ENCODE measurements around the gene C1QTNF8.

The C1QTNF8 gene

DNA sequence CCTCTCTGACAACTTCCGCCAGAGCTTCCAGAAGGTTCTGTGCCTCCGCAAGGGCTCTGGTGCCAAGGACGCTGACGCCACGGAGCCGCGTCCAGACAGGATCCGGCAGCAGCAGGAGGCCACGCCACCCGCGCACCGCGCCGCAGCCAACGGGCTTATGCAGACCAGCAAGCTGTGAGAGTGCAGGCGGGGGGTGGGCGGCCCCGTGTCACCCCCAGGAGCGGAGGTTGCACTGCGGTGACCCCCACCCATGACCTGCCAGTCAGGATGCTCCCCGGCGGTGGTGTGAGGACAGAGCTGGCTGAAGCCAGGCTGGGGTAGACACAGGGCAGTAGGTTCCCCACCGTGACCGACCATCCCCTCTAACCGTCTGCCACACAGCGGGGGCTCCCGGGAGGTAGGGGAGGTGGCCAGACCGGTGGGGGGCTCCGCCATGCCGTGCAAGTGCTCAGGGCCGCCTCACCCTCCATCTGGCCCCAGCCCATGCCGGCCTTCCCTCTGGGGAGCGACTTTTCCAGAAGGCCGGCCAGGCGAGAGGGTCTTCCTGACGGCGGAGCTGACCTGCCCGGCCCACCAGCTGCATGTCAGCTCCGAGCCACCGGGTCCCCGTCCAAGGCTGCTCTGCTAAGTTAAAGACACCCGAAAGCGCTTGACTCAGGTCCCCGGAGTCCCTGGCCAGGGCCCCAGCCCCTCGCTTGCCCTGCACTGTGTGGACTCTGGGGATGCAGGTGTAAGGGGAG lies 16.1 kb downstream of the C1QTNF8 start:
- DNase-seq: no peak

GRCh38 chr16:1079341-1079740 lies 16.7 kb downstream of the C1QTNF8 start:
- DNase-seq: no peak

DNA sequence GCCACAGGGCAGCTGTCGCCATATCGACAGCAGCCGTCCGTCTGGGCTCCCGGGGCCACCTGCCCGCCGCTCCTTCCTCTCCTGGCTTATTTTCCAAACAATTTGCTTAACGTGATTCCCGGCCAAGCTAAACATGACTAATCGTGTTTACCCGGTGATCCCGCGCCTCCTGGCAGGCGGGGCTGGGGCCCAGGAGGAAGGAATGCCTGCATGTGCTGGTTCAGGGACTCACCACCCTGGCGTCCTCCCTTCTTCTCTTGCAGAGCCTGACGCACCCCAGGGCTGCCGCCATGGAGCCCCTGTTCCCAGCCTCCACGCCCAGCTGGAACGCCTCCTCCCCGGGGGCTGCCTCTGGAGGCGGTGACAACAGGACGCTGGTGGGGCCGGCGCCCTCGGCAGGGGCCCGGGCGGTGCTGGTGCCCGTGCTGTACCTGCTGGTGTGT lies 17.4 kb downstream of the C1QTNF8 start:
- DNase-seq: no peak

- no peak for DNase-seq
Observed at GRCh38 chr16:1077877-1078578, 18.0 kb downstream of the C1QTNF8 start.

GRCh38 chr16:1076801-1077576 lies 19.1 kb downstream of the C1QTNF8 start:
- DNase-seq: no peak

DNA sequence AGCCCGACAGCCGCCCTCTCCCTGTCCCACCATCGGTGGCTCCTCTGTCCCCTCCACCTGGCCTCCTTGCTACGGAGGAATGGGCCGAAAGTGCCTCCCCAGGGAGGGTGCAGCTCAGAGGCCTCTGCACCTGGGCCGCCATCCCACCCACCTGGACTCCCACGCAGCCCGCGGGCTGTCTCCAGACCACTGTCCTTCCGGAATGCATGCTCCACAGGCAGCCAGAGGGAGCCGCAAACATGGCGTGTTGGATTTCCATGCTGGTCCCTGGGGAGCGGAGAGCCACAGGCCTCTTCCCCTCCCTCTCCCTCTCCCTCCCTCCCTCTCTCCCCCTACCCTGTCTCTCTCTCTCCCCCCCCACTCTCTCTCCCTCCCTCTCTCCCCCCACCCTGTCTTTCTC lies 20.5 kb downstream of the C1QTNF8 start:
- no peak for DNase-seq

GRCh38 chr16:1074379-1074649 lies 21.7 kb downstream of the C1QTNF8 start:
- DNase-seq: no peak

GRCh38 chr16:1073566-1074378 lies 22.3 kb downstream of the C1QTNF8 start:
- DNase-seq: no peak

- no peak for DNase-seq
Observed at GRCh38 chr16:1073262-1073558, 22.8 kb downstream of the C1QTNF8 start.

GRCh38 chr16:1072526-1073261 lies 23.4 kb downstream of the C1QTNF8 start, which contains the start of gene SSTR5:
SSTR5 (plus strand) TSS chr16:1072747; CDS start chr16:1078869, 6,122 bp downstream.
- no peak for DNase-seq

DNA sequence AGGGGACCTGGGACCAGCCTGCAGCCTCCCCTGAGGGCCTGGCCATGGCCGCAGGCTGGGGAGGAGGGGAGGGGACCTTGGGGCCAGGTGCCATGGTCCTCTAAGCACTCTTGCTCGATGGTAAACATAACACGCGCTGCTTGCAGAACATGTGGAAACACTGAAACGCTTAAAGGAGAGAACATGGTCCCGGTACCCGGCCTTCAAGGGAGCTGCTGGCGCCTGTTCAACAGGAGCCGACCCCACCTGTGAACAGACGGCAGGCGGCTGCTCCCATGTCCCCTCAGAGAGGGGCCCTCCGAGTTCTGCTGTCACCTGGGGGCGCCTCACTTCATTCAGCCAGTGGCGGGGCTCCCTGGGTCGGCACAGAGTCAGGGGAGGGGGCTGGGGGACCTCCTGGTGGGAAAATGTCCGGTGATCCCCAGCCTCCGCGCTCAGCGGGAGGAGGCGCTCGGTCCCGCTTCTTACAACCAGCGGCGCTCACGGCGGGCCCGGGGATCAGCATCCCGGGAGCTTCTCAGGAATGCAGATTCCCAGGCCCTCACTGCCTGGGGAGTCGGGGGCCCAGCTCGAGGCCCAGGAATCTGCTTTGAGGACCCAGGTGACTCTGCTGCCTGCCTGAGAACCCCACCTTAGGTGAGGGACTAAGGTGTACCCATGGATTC lies 24.4 kb downstream of the C1QTNF8 start:
- no peak for DNase-seq

- DNase-seq: no peak
Observed at GRCh38 chr16:1070864-1071408, 25.1 kb downstream of the C1QTNF8 start.

DNA sequence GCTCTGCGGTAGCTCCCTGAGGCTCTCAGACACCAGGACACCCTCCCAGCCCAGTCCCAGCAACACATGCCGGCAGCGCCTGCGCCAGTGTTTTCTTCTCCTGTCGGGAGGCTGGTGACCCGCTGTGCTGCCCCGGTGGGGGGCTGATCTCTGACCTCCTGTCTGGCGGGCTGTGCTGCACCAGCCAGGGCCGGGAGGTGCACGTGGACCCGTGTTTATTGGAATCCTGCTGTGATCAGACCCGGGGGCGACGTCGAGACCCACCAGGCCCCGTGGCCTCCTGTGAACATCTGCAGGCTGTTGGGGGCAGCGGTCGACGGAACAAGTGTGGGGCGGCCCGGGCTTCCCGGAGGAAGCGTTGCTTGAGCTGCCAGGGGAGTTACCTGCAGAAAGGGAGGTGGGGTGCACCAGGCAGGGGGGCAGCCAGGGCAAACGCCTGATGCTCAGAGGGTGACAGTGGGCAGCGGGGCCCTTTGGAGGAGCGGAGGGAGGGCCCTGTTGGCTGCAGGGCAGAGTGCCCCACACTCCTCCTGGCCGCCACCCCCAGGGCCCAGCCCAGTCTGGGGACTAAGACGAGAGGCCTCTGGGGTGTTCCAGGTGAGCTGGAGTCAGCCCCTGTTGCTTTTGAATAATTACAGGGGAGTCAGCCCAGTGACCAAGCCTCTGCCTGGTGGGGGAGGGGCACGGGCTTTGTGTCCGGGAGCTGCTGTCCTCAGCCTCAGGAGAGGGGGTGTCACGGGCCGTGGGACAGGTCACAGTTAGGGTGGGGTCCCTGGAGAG lies 25.8 kb downstream of the C1QTNF8 start:
- no peak for DNase-seq

DNA sequence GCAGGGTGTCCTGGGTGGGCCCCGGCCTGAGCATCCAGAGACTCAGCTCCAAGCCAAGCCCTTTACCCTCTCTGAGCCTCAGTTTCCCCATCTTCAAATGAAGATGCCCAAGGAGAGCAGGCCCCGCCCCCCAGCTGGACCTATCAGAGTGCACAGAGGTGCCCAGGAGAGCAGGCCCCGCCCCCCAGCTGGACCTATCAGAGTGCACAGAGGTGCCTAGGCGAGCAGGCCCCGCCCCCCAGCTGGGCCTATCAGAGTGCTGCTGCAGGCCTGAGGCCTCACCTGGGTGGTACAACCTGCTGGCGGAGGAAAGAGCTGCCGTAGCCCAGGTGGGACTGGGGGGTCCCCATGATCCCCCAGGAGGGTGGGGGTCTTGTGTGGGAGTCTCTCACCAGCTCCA lies 26.9 kb downstream of the C1QTNF8 start:
- no peak for DNase-seq

DNA sequence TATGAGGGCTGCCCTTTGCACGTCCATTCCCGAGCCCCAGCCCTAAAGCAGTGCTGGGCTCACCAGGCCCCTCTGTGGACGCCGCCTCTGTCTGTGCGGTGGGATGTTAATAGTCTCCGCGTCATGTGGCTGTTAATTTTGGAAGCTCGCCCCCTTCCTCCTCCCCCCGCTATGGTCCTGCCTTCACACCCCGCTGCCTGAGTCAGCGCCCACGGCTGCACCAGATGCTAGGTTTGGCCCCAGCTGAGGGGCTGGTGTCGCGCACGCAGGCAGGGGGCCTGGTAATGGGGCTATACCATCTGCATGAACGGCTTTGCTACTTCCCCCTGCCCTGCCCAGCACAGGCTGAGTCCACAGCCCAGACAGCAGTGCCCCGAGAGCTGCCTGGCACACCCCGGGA lies 27.6 kb downstream of the C1QTNF8 start:
- DNase-seq: no peak

GRCh38 chr16:1067629-1068028 lies 28.4 kb downstream of the C1QTNF8 start:
- DNase-seq: no peak

GRCh38 chr16:1066584-1067172 lies 29.4 kb downstream of the C1QTNF8 start:
- no peak for DNase-seq

- DNase-seq: no peak
Observed at GRCh38 chr16:1065469-1066128, 30.4 kb downstream of the C1QTNF8 start.

Measured in anterior cingulate cortex (tissue), 58 donors.